ENCODE data around the gene LRRC3B.

The LRRC3B gene

GRCh38 chr3:26630669-26631389 lies 8.3 kb downstream of the LRRC3B start:
- no peak for DNase-seq (ENCODE audit: low read depth)

- DNase-seq (ENCODE audit: low read depth), result no peak
These were observed 8.8 kb downstream of the LRRC3B start for GRCh38 chr3:26631390-26631738.

GRCh38 chr3:26634601-26635000 lies 12.0 kb downstream of the LRRC3B start:
- DNase-seq (ENCODE audit: low read depth), result no peak

GRCh38 chr3:26636096-26636727 lies 13.6 kb downstream of the LRRC3B start:
- no peak for DNase-seq (ENCODE audit: low read depth)

GRCh38 chr3:26637698-26638097 lies 15.1 kb downstream of the LRRC3B start:
- no peak for DNase-seq (ENCODE audit: low read depth)

- no peak for DNase-seq (ENCODE audit: low read depth)
These were observed 15.5 kb downstream of the LRRC3B start for GRCh38 chr3:26638113-26638512.

- DNase-seq (ENCODE audit: low read depth), result no peak
These were observed 16.8 kb downstream of the LRRC3B start for GRCh38 chr3:26639339-26639738.

- no peak for DNase-seq (ENCODE audit: low read depth)
These were observed 24.5 kb downstream of the LRRC3B start for GRCh38 chr3:26647078-26647477.

GRCh38 chr3:26648461-26648860 lies 25.9 kb downstream of the LRRC3B start:
- no peak for DNase-seq (ENCODE audit: low read depth)

GRCh38 chr3:26652164-26652563 lies 29.6 kb downstream of the LRRC3B start:
- DNase-seq (ENCODE audit: low read depth), result no peak

GRCh38 chr3:26653811-26654425 lies 31.3 kb downstream of the LRRC3B start:
- no peak for DNase-seq (ENCODE audit: low read depth)

- DNase-seq (ENCODE audit: low read depth), result no peak
These were observed 32.7 kb downstream of the LRRC3B start for GRCh38 chr3:26655231-26655630.

- peak; percentile 9 for DNase-seq (ENCODE audit: low read depth)
These were observed 34.9 kb downstream of the LRRC3B start for GRCh38 chr3:26657348-26657976.

- no peak for DNase-seq (ENCODE audit: low read depth)
These were observed 45.6 kb downstream of the LRRC3B start for GRCh38 chr3:26668171-26668570.

- DNase-seq (ENCODE audit: low read depth), result no peak
These were observed 46.1 kb downstream of the LRRC3B start for GRCh38 chr3:26668696-26669095.

- DNase-seq (ENCODE audit: low read depth), result no peak
These were observed 52.8 kb downstream of the LRRC3B start for GRCh38 chr3:26675336-26675735.

GRCh38 chr3:26681632-26682031 lies 59.1 kb downstream of the LRRC3B start:
- no peak for DNase-seq (ENCODE audit: low read depth)

GRCh38 chr3:26682406-26682805 lies 59.8 kb downstream of the LRRC3B start:
- no peak for DNase-seq (ENCODE audit: low read depth)

- DNase-seq (ENCODE audit: low read depth), result no peak
These were observed 61.3 kb downstream of the LRRC3B start for GRCh38 chr3:26683902-26684301.

GRCh38 chr3:26687466-26687865 lies 64.9 kb downstream of the LRRC3B start:
- DNase-seq (ENCODE audit: low read depth), result no peak

GRCh38 chr3:26699553-26699952 lies 77.0 kb downstream of the LRRC3B start:
- no peak for DNase-seq (ENCODE audit: low read depth)

GRCh38 chr3:26703519-26703918 lies 80.9 kb downstream of the LRRC3B start:
- DNase-seq (ENCODE audit: low read depth), result no peak

- no peak for DNase-seq (ENCODE audit: low read depth)
These were observed 82.2 kb downstream of the LRRC3B start for GRCh38 chr3:26704736-26705135.

Data from stromal cell of bone marrow (primary cell).